ENCODE results near the gene SDC1.

The SDC1 gene

DNA sequence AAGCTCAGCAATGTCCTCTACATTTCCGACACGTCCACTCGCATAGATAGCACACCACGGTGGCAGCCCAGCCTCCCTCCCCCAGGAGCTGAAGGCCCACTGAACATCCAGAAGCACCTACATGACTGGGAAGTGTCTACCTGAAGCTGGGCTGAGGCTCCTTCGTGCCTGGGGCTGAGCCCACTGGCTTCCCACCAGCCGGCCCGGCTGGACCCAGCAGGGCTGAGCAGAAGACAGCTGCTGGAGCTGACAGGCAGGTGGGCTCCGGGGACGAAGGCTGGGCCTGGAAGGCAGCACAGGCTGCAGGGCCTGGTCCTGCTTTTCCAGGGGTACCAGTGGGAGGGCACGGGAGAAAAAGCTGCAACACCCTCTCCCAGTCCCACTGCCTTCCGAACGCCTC, 13.5 kb downstream of the SDC1 start:
- no peak for DNase-seq (ENCODE audit: low read depth)
- H3K4me3 ChIP-seq (ENCODE audit: low read length) = no peak overlapping the region
- no peak for TF ChIP-seq CTCF (conservative IDR thresholded peaks at IDR 0.05; ENCODE audit: low read length)

DNA sequence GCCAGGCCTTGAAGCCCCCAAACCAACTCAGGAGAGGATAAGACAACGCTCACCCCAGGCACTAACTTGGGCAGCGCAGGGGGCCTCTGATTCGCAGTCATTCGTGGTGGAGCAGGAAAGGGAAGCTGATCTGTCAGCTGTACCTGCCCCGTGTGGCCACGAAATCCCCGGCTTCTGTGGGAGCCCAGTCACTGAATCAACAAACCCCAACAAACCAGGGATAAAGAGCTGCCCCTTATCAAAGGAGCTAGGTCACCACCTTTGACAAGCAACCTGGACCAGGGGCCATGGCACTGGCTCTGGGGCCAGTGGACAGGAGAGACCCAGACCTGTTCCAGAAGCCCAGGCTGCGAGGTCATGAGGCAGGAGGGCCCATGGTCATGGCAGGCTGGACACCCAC, 14.5 kb downstream of the SDC1 start:
- no peak for DNase-seq (ENCODE audit: low read depth)
- TF ChIP-seq CTCF (conservative IDR thresholded peaks at IDR 0.05; ENCODE audit: low read length) = no peak
- H3K4me3 ChIP-seq (ENCODE audit: low read length) = no peak overlapping the region

DNA sequence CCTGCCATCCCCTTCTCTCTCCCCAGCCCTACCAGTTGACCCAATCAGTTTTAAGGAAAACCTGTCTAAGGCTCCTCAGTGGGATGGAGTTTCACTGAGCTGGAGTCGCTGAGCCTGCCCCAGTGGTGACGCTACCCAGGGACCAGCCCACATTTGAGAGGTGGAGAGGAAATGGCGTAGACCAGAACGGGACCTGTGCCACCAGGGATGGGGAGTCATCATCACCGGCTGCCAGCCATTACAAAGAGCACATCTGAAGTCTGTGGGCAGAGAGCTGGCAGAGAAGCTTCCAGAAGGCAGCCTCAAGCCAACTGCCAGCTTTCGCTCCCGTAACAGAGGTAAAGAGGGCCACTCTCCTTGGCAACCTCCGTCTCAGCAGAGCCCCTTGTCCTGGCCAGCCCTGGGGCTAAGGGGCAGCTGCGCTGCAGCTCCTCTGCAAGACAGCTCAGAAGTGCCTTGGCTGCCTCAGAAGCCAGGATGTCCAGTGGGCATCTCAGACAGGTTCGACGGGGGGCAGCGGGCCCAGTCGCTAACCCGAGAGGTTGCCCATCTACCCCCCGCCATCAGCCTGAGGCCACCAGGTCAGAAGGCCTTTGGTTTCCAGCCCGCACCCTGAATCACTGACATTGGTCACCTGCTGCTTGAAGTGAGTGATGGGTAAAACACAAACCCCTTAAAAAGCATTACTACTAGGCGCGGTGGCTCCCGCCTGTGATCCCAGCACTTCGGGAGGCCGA, 15.4 kb downstream of the SDC1 start:
- TF ChIP-seq CTCF (conservative IDR thresholded peaks at IDR 0.05; ENCODE audit: low read length) = no peak
- DNase-seq (ENCODE audit: low read depth) = no peak
- no peak overlapping the region for H3K4me3 ChIP-seq (ENCODE audit: low read length)

- TF ChIP-seq CTCF (conservative IDR thresholded peaks at IDR 0.05; ENCODE audit: low read length) = no peak
- DNase-seq (ENCODE audit: low read depth) = peak; percentile 42
- no peak overlapping the region for H3K4me3 ChIP-seq (ENCODE audit: low read length)
Measured at GRCh38 chr2:20208476-20208859, 16.5 kb downstream of the SDC1 start.

DNA sequence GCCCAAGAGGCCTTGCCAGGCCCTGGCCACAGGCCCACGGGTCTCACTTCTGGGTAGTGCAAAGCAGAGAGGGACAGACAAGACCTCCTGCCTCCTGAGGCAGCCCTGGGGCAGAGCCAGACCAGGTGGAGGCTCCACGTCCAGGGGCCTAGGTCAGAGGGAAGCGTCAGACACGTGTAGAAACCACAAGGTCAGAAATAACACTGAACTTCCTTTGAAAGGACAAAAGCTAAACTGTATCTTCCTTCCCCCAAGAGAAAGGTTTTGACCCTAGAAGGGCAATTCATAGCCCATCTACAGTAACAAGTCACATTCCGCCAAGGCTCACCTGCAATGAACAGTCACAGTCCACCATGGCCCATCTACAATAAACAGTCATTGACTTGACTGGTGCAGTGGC, 17.9 kb downstream of the SDC1 start:
- no peak for DNase-seq (ENCODE audit: low read depth)
- no peak overlapping the region for H3K4me3 ChIP-seq (ENCODE audit: low read length)
- TF ChIP-seq CTCF (conservative IDR thresholded peaks at IDR 0.05; ENCODE audit: low read length) = no peak

GRCh38 chr2:20205915-20206524, 18.9 kb downstream of the SDC1 start:
- no peak overlapping the region for H3K4me3 ChIP-seq (ENCODE audit: low read length)
- no peak for TF ChIP-seq CTCF (conservative IDR thresholded peaks at IDR 0.05; ENCODE audit: low read length)
- DNase-seq (ENCODE audit: low read depth) = no peak

DNA sequence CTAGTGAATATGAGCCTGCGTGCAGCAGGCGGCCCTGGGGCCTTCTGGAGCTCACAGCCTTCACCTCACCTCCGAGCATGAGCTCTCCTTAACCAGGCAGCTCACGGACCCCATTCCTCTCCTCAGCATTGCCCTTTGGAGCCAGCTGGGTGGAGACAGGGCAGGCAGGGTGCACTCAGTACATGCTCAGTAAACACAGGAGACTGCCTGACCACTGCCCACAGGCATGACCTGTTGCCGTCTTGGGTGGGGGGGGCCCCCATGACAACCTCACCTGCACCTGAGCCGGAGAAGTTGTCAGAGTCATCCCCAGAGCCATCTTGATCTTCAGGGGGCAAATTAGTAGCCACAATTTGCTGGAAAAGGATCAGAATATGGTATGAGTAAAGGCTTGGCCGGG, 19.9 kb downstream of the SDC1 start:
- H3K4me3 ChIP-seq (ENCODE audit: low read length) = no peak overlapping the region
- TF ChIP-seq CTCF (conservative IDR thresholded peaks at IDR 0.05; ENCODE audit: low read length) = no peak

More for the DNA sequence above, 19.9 kb downstream of the SDC1 start:
- no peak for DNase-seq (ENCODE audit: low read depth)

All from AG10803 (cell line).